GM12873 (cell line): ENCODE results near the gene GTF2H4.

Experiments used
- CTCF ChIP-seq: IDR thresholded peaks from 2 replicates; pipeline ENCODE4 v1.5.1; 2012; ENCODE audit warnings: low read depth, mild to moderate bottlenecking, moderate library complexity, low read length, control low read depth; ENCODE audit not compliant: insufficient read depth; ENCODE audit errors: missing control alignments

GTF2H4 gene

GRCh38 chr6:30885999-30886896 lies 21.8 kb upstream of the GTF2H4 start:
- no peak for TF ChIP-seq CTCF

DNA sequence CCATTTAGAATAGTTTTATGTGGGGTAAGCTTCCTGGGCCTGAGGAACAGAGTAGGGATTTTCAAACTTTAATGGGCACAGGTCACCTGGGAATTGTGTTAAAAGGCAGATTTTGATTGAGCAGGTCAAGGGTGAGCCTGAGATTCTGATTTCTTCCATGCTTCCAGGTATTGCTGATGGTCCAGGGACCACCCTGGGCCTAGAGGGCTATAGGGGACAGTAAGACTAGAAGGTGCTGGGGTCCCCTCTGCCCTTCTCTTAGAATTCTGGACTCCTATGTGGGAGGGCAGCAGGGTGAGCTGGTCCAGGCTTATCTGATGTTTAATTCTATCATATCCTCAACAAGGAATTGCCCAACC lies 21.1 kb upstream of the GTF2H4 start:
- TF ChIP-seq CTCF: no peak

- no peak for TF ChIP-seq CTCF
These were observed 19.8 kb upstream of the GTF2H4 start for GRCh38 chr6:30887901-30888815.

DNA sequence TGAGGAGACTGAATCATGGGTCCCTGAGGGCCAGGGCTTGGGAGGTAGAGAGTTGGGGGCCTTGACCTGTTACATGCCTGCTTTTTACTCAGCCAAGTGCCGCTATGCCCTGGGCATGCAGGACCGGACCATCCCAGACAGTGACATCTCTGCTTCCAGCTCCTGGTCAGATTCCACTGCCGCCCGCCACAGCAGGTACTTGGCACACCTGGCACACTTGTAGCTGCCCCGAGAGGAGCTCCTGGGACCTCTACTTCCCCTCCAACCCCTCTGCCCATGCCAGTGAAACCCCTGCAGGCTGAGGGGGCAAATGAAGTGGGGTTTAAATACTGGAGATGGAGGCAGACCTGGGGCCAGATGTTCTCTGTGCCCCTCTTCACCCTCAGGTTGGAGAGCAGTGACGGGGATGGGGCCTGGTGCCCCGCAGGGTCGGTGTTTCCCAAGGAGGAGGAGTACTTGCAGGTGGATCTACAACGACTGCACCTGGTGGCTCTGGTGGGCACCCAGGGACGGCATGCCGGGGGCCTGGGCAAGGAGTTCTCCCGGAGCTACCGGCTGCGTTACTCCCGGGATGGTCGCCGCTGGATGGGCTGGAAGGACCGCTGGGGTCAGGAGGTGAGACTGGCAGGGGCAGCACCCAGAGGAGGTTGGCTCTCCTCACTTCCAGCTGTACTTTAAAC lies 19.1 kb upstream of the GTF2H4 start:
- no peak for TF ChIP-seq CTCF

GRCh38 chr6:30889496-30889885 lies 18.5 kb upstream of the GTF2H4 start:
- no peak for TF ChIP-seq CTCF

DNA sequence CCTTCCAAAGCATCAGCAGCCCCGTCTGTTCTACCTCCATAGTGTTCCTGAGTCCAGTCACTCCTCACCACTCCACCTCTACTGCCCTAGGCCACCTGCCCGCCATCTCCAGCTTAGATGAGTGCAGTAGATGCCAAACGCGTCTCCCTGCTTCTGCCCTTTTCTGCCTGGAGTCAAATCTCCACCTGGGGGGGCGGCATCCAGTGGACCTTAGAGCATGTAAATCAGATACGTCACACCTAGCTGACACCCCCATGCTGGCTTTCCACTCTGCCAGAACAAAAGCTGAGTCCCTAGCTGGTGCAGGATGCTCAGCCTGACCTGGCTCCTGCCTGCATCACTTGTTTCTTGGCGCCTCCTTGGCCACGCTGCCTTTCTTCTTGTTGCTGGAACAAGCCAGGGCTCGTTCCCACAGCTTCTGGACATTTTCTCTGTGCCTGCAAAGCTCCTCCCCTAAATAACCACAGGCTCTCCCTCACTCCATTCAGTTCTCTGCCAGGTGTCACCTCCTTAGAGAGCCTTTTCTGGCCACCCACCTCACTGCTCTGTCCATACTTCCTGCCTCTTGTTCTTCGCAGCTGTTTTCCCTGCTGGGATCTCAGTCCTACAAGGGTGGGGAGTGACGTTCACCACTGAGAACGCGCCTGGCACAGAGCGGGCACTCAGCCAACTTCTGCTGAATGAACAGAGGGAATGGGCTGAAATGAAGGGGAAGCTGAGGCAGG lies 17.9 kb upstream of the GTF2H4 start:
- no peak for TF ChIP-seq CTCF
